SK-N-SH treated with all-trans-retinoic acid at 6 μM for 48 hours (cell line): ENCODE measurements around the gene SIRPA.

Source experiments
- ATAC-seq: fragments of 200-7000 bp; cut with Tn5 transposase; 3 replicates; pipeline ENCODE4 v1.9.1; 2020; ENCODE audit warnings: mild to moderate bottlenecking, moderate library complexity
- CREB5 ChIP-seq: fragments of 250-450 bp; sonication (Bioruptor Pico); IDR thresholded peaks from 2 replicates; pipeline ENCODE4 v1.5.1; 2020; ENCODE audit warnings: low read depth, mild to moderate bottlenecking, moderate library complexity
- CSDC2 ChIP-seq: fragments of 250-450 bp; sonication (Bioruptor Pico); IDR thresholded peaks from 2 replicates; pipeline ENCODE4 v1.5.0; 2020; ENCODE audit warnings: mild to moderate bottlenecking, moderate library complexity
- ISL1 ChIP-seq: fragments of 250-450 bp; sonication (Bioruptor Pico); IDR thresholded peaks from 2 replicates; pipeline ENCODE4 v2.1.2; 2022; ENCODE audit warnings: mild to moderate bottlenecking, moderate library complexity
- OSR1 ChIP-seq: fragments of 250-450 bp; sonication (Bioruptor Pico); IDR thresholded peaks from 2 replicates; pipeline ENCODE4 v1.8.0; 2022; ENCODE audit warnings: moderate library complexity, mild to moderate bottlenecking, inconsistent platforms
- PPARA ChIP-seq: fragments of 250-450 bp; sonication (Bioruptor Pico); IDR thresholded peaks from 2 replicates; pipeline ENCODE4 v1.5.0; 2020; ENCODE audit warnings: mild to moderate bottlenecking, borderline replicate concordance
- RARB ChIP-seq: fragments of 250-450 bp; sonication (Bioruptor Pico); IDR thresholded peaks from 2 replicates; pipeline ENCODE4 v1.8.0; 2021; ENCODE audit warnings: mild to moderate bottlenecking, moderate library complexity
- SNAI2 ChIP-seq: fragments of 250-450 bp; sonication (Bioruptor Pico); IDR thresholded peaks from 2 replicates; pipeline ENCODE4 v1.5.0; 2020; ENCODE audit warnings: mild to moderate bottlenecking, moderate library complexity
- TCF4 ChIP-seq: fragments of 250-450 bp; sonication (Bioruptor Pico); IDR thresholded peaks from 2 replicates; pipeline ENCODE4 v1.8.0; 2021; ENCODE audit warnings: mild to moderate bottlenecking, moderate library complexity, borderline replicate concordance
- TOX ChIP-seq: fragments of 250-450 bp; sonication (Bioruptor Pico); IDR thresholded peaks from 2 replicates; pipeline ENCODE4 v1.8.0; 2021; ENCODE audit warnings: mild to moderate bottlenecking, moderate library complexity, borderline replicate concordance
- TSHZ2 ChIP-seq: fragments of 250-450 bp; sonication (Bioruptor Pico); IDR thresholded peaks from 2 replicates; pipeline ENCODE4 v1.5.0; 2020; ENCODE audit warnings: mild to moderate bottlenecking, moderate library complexity
- ZC3H10 ChIP-seq: fragments of 250-450 bp; sonication (Bioruptor Pico); IDR thresholded peaks from 2 replicates; pipeline ENCODE4 v1.5.1; 2021; ENCODE audit warnings: mild to moderate bottlenecking, moderate library complexity
- ZFP3 ChIP-seq: fragments of 250-450 bp; sonication (Bioruptor Pico); IDR thresholded peaks from 2 replicates; pipeline ENCODE4 v1.5.0; 2020; ENCODE audit warnings: mild to moderate bottlenecking, moderate library complexity
- ZNF565 ChIP-seq: fragments of 450-650 bp; formaldehyde crosslinking; conservative IDR thresholded peaks from 2 replicates; pipeline ENCODE4 v1.5.0; 2020; ENCODE audit warnings: low read depth, mild to moderate bottlenecking, moderate library complexity
- ZNF70 ChIP-seq: fragments of 450-650 bp; formaldehyde crosslinking; IDR thresholded peaks from 2 replicates; pipeline ENCODE4 v1.5.0; 2020; ENCODE audit warnings: mild to moderate bottlenecking, moderate library complexity
- ZNF8 ChIP-seq: fragments of 450-650 bp; formaldehyde crosslinking; IDR thresholded peaks from 2 replicates; pipeline ENCODE4 v1.5.0; 2020; ENCODE audit warnings: mild to moderate bottlenecking, moderate library complexity
- TF ChIP-seq, protein P1 (sequence below): fragments of 250-450 bp; sonication (Bioruptor Pico); IDR thresholded peaks from 2 replicates; pipeline ENCODE4 v1.8.0; 2020; ENCODE audit warnings: mild to moderate bottlenecking, moderate library complexity, borderline replicate concordance
- TF ChIP-seq, protein P2 (sequence below): fragments of 250-450 bp; sonication (Bioruptor Pico); IDR thresholded peaks from 2 replicates; pipeline ENCODE4 v1.8.0; 2021; ENCODE audit warnings: low read depth, mild to moderate bottlenecking, moderate library complexity, borderline replicate concordance

The SIRPA gene

GRCh38 chr20:1875762-1876161, 19.4 kb upstream of the SIRPA start (continued):
- TF ChIP-seq TOX (CRISPR knock-in tag) = no peak
- TF ChIP-seq OSR1 (CRISPR knock-in tag) = no peak
- TF ChIP-seq ZNF565 (CRISPR knock-in tag) = no peak
- no peak for TF ChIP-seq CSDC2 (CRISPR knock-in tag)
- TF ChIP-seq ZC3H10 (CRISPR knock-in tag) = no peak

GRCh38 chr20:1876217-1876921, 18.8 kb upstream of the SIRPA start:
- no peak for TF ChIP-seq CSDC2 (CRISPR knock-in tag)
- TF ChIP-seq, protein P1, sequence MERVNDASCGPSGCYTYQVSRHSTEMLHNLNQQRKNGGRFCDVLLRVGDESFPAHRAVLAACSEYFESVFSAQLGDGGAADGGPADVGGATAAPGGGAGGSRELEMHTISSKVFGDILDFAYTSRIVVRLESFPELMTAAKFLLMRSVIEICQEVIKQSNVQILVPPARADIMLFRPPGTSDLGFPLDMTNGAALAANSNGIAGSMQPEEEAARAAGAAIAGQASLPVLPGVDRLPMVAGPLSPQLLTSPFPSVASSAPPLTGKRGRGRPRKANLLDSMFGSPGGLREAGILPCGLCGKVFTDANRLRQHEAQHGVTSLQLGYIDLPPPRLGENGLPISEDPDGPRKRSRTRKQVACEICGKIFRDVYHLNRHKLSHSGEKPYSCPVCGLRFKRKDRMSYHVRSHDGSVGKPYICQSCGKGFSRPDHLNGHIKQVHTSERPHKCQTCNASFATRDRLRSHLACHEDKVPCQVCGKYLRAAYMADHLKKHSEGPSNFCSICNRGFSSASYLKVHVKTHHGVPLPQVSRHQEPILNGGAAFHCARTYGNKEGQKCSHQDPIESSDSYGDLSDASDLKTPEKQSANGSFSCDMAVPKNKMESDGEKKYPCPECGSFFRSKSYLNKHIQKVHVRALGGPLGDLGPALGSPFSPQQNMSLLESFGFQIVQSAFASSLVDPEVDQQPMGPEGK (CRISPR knock-in tag) = no peak
- no peak for ATAC-seq

DNA sequence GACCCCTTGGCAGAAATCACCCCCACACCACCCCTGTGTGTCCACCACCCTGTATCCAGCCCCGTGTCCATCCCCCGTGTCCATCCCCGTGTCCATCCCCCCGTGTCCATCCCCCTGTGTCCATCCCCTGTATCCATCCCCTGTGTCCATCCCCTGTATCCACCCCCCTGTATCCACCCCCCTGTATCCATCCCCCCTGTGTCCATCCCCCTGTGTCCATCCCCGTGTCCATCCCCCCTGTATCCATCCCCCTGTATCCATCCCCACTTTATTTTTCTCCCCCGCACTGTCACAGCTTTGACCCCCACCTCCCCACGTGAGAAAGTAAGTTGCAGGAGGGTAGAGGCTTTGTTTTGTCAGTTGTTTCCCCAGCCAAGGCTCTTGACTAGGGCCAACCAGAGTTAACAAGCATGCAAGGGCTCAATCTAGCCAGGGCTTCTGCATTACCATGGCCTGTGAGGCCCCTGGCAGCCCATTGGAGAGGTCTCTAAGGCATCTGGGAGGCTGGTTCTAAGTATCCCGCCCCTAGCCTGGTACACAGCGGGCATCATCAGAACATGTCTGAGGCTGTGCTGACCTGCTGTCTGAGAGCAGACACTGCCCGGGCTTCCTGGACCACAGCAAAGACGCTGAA, 18.1 kb upstream of the SIRPA start:
- ATAC-seq = no peak
- TF ChIP-seq ISL1 (CRISPR knock-in tag) = no peak
- TF ChIP-seq ZNF70 (CRISPR knock-in tag) = no peak
- no peak for TF ChIP-seq CREB5 (CRISPR knock-in tag)
- TF ChIP-seq ZNF565 (CRISPR knock-in tag) = no peak
- no peak for TF ChIP-seq PPARA (CRISPR knock-in tag)
- no peak for TF ChIP-seq RARB (CRISPR knock-in tag)
- TF ChIP-seq, protein P2, sequence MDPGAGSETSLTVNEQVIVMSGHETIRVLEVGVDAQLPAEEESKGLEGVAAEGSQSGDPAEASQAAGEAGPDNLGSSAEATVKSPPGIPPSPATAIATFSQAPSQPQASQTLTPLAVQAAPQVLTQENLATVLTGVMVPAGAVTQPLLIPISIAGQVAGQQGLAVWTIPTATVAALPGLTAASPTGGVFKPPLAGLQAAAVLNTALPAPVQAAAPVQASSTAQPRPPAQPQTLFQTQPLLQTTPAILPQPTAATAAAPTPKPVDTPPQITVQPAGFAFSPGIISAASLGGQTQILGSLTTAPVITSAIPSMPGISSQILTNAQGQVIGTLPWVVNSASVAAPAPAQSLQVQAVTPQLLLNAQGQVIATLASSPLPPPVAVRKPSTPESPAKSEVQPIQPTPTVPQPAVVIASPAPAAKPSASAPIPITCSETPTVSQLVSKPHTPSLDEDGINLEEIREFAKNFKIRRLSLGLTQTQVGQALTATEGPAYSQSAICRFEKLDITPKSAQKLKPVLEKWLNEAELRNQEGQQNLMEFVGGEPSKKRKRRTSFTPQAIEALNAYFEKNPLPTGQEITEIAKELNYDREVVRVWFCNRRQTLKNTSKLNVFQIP (CRISPR knock-in tag) = no peak
- no peak for TF ChIP-seq CSDC2 (CRISPR knock-in tag)
- TF ChIP-seq OSR1 (CRISPR knock-in tag) = no peak

GRCh38 chr20:1877609-1878200, 17.5 kb upstream of the SIRPA start:
- TF ChIP-seq TSHZ2 (CRISPR knock-in tag) (no peak), CSDC2 (CRISPR knock-in tag) (no peak)
- ATAC-seq = no peak

- TF ChIP-seq SNAI2 (CRISPR knock-in tag) = no peak
- no peak for TF ChIP-seq ISL1 (CRISPR knock-in tag)
- TF ChIP-seq TCF4 (CRISPR knock-in tag) = no peak
- no peak for TF ChIP-seq OSR1 (CRISPR knock-in tag)
- TF ChIP-seq RARB (CRISPR knock-in tag) = no peak
- no peak for TF ChIP-seq PPARA (CRISPR knock-in tag)
- no peak for TF ChIP-seq ZNF70 (CRISPR knock-in tag)
- TF ChIP-seq, protein P2 (CRISPR knock-in tag) = no peak
- no peak for TF ChIP-seq TOX (CRISPR knock-in tag)
- TF ChIP-seq ZNF565 (CRISPR knock-in tag) = no peak
- TF ChIP-seq CSDC2 (CRISPR knock-in tag) = no peak
- no peak for TF ChIP-seq ZFP3
- no peak for TF ChIP-seq ZNF8 (CRISPR knock-in tag)
- ATAC-seq = no peak
Measured at GRCh38 chr20:1879369-1879768, 15.8 kb upstream of the SIRPA start.
